Measurements from ENCODE around the gene RND1.
"Not testable (repeated sequence)": the region's sequence is repeated elsewhere in the genome, so short reads cannot be mapped to it uniquely, and the experiment has no call there.

The RND1 gene

DNA sequence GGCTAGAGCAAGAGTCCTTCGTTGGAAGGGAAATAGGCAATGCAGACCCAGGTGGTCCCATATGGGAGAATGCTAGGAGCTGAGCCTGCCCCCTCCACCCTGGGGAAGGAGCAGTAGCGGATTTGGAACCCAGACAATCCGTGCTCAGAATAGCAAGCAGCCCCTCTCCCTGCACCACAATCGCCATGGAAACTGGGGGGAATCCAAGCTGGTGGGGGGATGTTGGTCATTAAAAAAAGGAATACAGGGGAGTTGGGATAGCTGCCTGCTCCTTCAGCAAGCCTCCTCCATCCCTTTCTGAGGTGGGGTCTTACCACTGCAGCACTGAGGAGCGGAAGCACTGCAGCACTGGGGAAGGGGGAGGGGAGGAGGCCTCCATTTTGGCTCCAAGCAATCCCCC is 2.9 kb downstream of the RND1 start:
- Histone ChIP-seq H2AK5ac (ENCODE audit: low read length, severe bottlenecking) (no peak overlapping the region), H3K36me3 (ENCODE audit: control insufficient read depth in 1 of 2, insufficient read depth in 2 of 2, low read depth in 1 of 2, low read length in 2 of 2) (no peaks in the 10 kb centered on the region), H2BK120ac (ENCODE audit: low read depth, low read length) (no peak overlapping the region), H3K18ac (ENCODE audit: low read depth in 1 of 2, low read length in 2 of 2) (no peak overlapping the region), H3K4me2 (ENCODE audit: low read length, poor library complexity, severe bottlenecking) (no peak overlapping the region), H4K8ac (ENCODE audit: low read length) (no peak overlapping the region), H3K79me1 (replicated peaks; ENCODE audit: low read length, poor library complexity, severe bottlenecking) (no peaks in the 10 kb centered on the region), H2BK5ac (ENCODE audit: low read depth, low read length, poor library complexity, severe bottlenecking) (no peak overlapping the region), H3K4ac (ENCODE audit: low read depth in 1 of 2, low read length in 2 of 2) (no peak overlapping the region), H3K27ac (ENCODE audit: low read length, poor library complexity, severe bottlenecking) (no peak overlapping the region), H3K27me3 (ENCODE audit: control insufficient read depth in 1 of 2, insufficient read depth in 1 of 2, low read length in 2 of 2) (peaks cover 45 to 48% of the 10 kb centered on the region in 2 experiments), H4K91ac (ENCODE audit: low read length) (no peak overlapping the region), H2AFZ (ENCODE audit: low read depth, low read length) (no peak overlapping the region), H2BK15ac (ENCODE audit: low read depth, poor library complexity, severe bottlenecking) (no peak overlapping the region), H2BK12ac (ENCODE audit: low read length in 2 of 2) (no peak overlapping the region), H3K23ac (ENCODE audit: low read length in 2 of 2) (no peak overlapping the region), H3K4me1 (ENCODE audit: control insufficient read depth, insufficient read depth, low read depth, low read length) (peaks cover 9% of the 10 kb centered on the region), H3K9ac (ENCODE audit: low read length) (no peak overlapping the region), H3K14ac (ENCODE audit: low read length in 2 of 2) (no peak overlapping the region), H3K4me3 (ENCODE audit: insufficient read depth in 1 of 2, low read depth in 1 of 2, low read length in 2 of 2) (no peak overlapping the region), H3K9me3 (ENCODE audit: control insufficient read depth, low read length) (no peaks in the 10 kb centered on the region)
- no peak for DNase-seq
- WGBS: 76% methylated on average over 5 of the region's 5 CpGs

DNA sequence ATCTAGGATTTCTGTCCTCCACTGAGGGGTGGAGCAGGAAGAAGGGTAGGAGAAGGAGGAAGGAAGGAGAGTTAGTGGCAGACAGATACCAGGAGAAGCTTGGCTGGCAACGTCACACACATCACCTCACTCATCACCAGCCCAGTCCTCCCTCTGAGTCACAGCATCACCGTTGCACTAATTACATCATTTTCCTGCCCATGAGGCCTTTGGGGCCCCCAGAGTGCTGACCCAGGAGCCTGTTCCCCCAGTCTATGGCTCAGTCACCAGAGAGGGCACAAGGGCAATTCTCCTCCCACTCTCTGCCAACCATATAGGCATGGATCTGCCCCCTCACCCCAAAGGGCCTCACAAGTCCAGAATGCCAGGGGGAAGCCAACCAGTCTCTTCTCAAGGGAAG is 4.6 kb downstream of the RND1 start:
- no peak overlapping the region for H3K4me3 ChIP-seq (ENCODE audit: insufficient read depth in 1 of 2, low read depth in 1 of 2, low read length in 2 of 2)
- no peak overlapping the region for H3K27ac ChIP-seq (ENCODE audit: low read length, poor library complexity, severe bottlenecking)
- no peak overlapping the region for H3K23ac ChIP-seq (ENCODE audit: low read length in 2 of 2)
- H4K8ac ChIP-seq (ENCODE audit: low read length): no peak overlapping the region
- H3K14ac ChIP-seq (ENCODE audit: low read length in 2 of 2): no peak overlapping the region
- H3K79me1 ChIP-seq (replicated peaks; ENCODE audit: low read length, poor library complexity, severe bottlenecking): no peaks in the 10 kb centered on the region
- no peak for DNase-seq
- no peak overlapping the region for H3K9ac ChIP-seq (ENCODE audit: low read length)
- no peak overlapping the region for H2BK12ac ChIP-seq (ENCODE audit: low read length in 2 of 2)
- H3K27me3 ChIP-seq (ENCODE audit: control insufficient read depth in 1 of 2, insufficient read depth in 1 of 2, low read length in 2 of 2): peaks cover 57 to 60% of the 10 kb centered on the region in 2 experiments
- H3K4me2 ChIP-seq (ENCODE audit: low read length, poor library complexity, severe bottlenecking): no peak overlapping the region
- no peak overlapping the region for H2BK15ac ChIP-seq (ENCODE audit: low read depth, poor library complexity, severe bottlenecking)
- no peak overlapping the region for H2BK120ac ChIP-seq (ENCODE audit: low read depth, low read length)
- no peak overlapping the region for H3K4ac ChIP-seq (ENCODE audit: low read depth in 1 of 2, low read length in 2 of 2)
- no peak overlapping the region for H2AFZ ChIP-seq (ENCODE audit: low read depth, low read length)
- WGBS: 60% methylated on average over 2 of the region's 2 CpGs
- no peak overlapping the region for H3K18ac ChIP-seq (ENCODE audit: low read depth in 1 of 2, low read length in 2 of 2)
- no peak overlapping the region for H2BK5ac ChIP-seq (ENCODE audit: low read depth, low read length, poor library complexity, severe bottlenecking)
- peaks cover 9% of the 10 kb centered on the region for H3K4me1 ChIP-seq (ENCODE audit: control insufficient read depth, insufficient read depth, low read depth, low read length)
- no peaks in the 10 kb centered on the region for H3K36me3 ChIP-seq (ENCODE audit: control insufficient read depth in 1 of 2, insufficient read depth in 2 of 2, low read depth in 1 of 2, low read length in 2 of 2)
- H2AK5ac ChIP-seq (ENCODE audit: low read length, severe bottlenecking): no peak overlapping the region
- no peak overlapping the region for H4K91ac ChIP-seq (ENCODE audit: low read length)
- H3K9me3 ChIP-seq (ENCODE audit: control insufficient read depth, low read length): no peaks in the 10 kb centered on the region

DNA sequence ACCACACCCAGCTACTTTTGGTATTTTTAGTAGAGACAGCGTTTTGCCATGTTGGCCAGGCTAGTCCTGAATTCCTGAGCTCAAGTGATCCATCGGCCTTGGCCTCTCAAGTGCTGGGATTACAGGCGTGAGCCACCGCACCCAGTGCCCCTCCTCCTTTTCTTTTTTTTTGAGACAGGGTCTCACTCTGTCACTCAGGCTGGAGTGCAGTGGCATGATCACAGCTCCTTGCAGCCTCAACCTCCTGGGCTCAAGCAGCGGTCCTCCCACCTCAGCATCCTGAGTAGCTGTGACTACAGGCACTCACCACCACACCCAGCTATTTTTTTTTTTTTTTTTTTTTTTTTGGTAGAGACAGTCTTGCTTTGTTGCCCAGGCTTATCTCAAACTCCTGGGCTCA is 5.4 kb downstream of the RND1 start:
- not testable (repeated sequence) for H2AFZ ChIP-seq (ENCODE audit: low read depth, low read length)
- 91% methylated on average over 4 of the region's 5 CpGs for WGBS

DNA sequence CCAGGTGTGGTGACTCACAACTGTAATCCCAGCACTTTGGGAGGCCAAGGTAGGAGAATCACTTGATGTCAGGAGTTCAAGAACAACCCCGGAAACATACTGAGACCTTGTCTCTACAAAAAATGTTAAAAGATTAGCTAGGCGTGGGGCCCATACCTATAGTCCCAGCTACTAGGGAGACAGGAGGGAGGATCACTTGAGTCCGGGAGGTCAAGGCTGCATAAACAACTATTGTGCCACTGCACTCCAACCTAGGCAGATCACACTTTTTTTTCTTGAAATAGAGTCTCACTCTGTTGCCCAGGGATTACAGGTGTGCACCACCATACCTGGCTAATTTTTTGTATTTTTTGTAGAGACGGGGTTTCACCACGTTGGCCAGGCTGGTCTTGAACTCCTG is 6.1 kb downstream of the RND1 start:
- Histone ChIP-seq H4K91ac (ENCODE audit: low read length) (no peak overlapping the region), H3K23ac (ENCODE audit: low read length in 2 of 2) (no peak overlapping the region), H2AK5ac (ENCODE audit: low read length, severe bottlenecking) (no peak overlapping the region), H2BK15ac (ENCODE audit: low read depth, poor library complexity, severe bottlenecking) (no peak overlapping the region), H3K4me3 (ENCODE audit: insufficient read depth in 1 of 2, low read depth in 1 of 2, low read length in 2 of 2) (no peak overlapping the region), H3K9ac (ENCODE audit: low read length) (no peak overlapping the region), H3K9me3 (ENCODE audit: control insufficient read depth, low read length) (no peaks in the 10 kb centered on the region), H4K8ac (ENCODE audit: low read length) (no peak overlapping the region), H2BK12ac (ENCODE audit: low read length in 2 of 2) (no peak overlapping the region), H3K14ac (ENCODE audit: low read length in 2 of 2) (no peak overlapping the region), H2BK5ac (ENCODE audit: low read depth, low read length, poor library complexity, severe bottlenecking) (no peak overlapping the region), H3K4ac (ENCODE audit: low read depth in 1 of 2, low read length in 2 of 2) (no peak overlapping the region), H3K18ac (ENCODE audit: low read depth in 1 of 2, low read length in 2 of 2) (no peak overlapping the region), H3K27me3 (ENCODE audit: control insufficient read depth in 1 of 2, insufficient read depth in 1 of 2, low read length in 2 of 2) (peaks cover 50 to 52% of the 10 kb centered on the region in 2 experiments), H3K79me1 (replicated peaks; ENCODE audit: low read length, poor library complexity, severe bottlenecking) (no peaks in the 10 kb centered on the region), H2AFZ (ENCODE audit: low read depth, low read length) (no peak overlapping the region), H3K36me3 (ENCODE audit: control insufficient read depth in 1 of 2, insufficient read depth in 2 of 2, low read depth in 1 of 2, low read length in 2 of 2) (no peaks in the 10 kb centered on the region), H2BK120ac (ENCODE audit: low read depth, low read length) (no peak overlapping the region), H3K4me1 (ENCODE audit: control insufficient read depth, insufficient read depth, low read depth, low read length) (no peaks in the 10 kb centered on the region), H3K4me2 (ENCODE audit: low read length, poor library complexity, severe bottlenecking) (no peak overlapping the region), H3K27ac (ENCODE audit: low read length, poor library complexity, severe bottlenecking) (no peak overlapping the region)
- 93% methylated on average over 5 of the region's 5 CpGs for WGBS
- no peak for DNase-seq

More for the DNA sequence above, 5.4 kb downstream of the RND1 start:
- not testable (repeated sequence) for H2BK120ac ChIP-seq (ENCODE audit: low read depth, low read length); H3K4me1 ChIP-seq (ENCODE audit: control insufficient read depth, insufficient read depth, low read depth, low read length); H3K4ac ChIP-seq (ENCODE audit: low read depth in 1 of 2, low read length in 2 of 2); H3K4me2 ChIP-seq (ENCODE audit: low read length, poor library complexity, severe bottlenecking); H3K27ac ChIP-seq (ENCODE audit: low read length, poor library complexity, severe bottlenecking); H3K9ac ChIP-seq (ENCODE audit: low read length); H4K91ac ChIP-seq (ENCODE audit: low read length); H3K4me3 ChIP-seq (ENCODE audit: insufficient read depth in 1 of 2, low read depth in 1 of 2, low read length in 2 of 2); H3K23ac ChIP-seq (ENCODE audit: low read length in 2 of 2); H3K36me3 ChIP-seq (ENCODE audit: control insufficient read depth in 1 of 2, insufficient read depth in 2 of 2, low read depth in 1 of 2, low read length in 2 of 2); H3K18ac ChIP-seq (ENCODE audit: low read depth in 1 of 2, low read length in 2 of 2); H3K14ac ChIP-seq (ENCODE audit: low read length in 2 of 2); H4K8ac ChIP-seq (ENCODE audit: low read length); H2BK12ac ChIP-seq (ENCODE audit: low read length in 2 of 2); H2AK5ac ChIP-seq (ENCODE audit: low read length, severe bottlenecking); H3K79me1 ChIP-seq (replicated peaks; ENCODE audit: low read length, poor library complexity, severe bottlenecking); H2BK5ac ChIP-seq (ENCODE audit: low read depth, low read length, poor library complexity, severe bottlenecking); H2BK15ac ChIP-seq (ENCODE audit: low read depth, poor library complexity, severe bottlenecking); DNase-seq; H3K9me3 ChIP-seq (ENCODE audit: control insufficient read depth, low read length)
- peaks cover 56 to 58% of the 10 kb centered on the region in 2 experiments for H3K27me3 ChIP-seq (ENCODE audit: control insufficient read depth in 1 of 2, insufficient read depth in 1 of 2, low read length in 2 of 2)

Measured in mesenchymal stem cell (in vitro differentiated cells and primary cell).